GM20000 (cell line): Measurements from ENCODE around the gene RMDN2.

Source experiments
- DNase-seq: peaks from one replicate; pipeline ENCODE4 v3.0.0; 2012; ENCODE audit warnings: low spot score
- TF ChIP-seq, protein P1 (sequence below): IDR thresholded peaks from 2 replicates; pipeline ENCODE4 v1.5.1; 2012; ENCODE audit warnings: mild to moderate bottlenecking, control low read depth; ENCODE audit errors: extremely low read depth, missing control alignments

RMDN2 gene

DNA sequence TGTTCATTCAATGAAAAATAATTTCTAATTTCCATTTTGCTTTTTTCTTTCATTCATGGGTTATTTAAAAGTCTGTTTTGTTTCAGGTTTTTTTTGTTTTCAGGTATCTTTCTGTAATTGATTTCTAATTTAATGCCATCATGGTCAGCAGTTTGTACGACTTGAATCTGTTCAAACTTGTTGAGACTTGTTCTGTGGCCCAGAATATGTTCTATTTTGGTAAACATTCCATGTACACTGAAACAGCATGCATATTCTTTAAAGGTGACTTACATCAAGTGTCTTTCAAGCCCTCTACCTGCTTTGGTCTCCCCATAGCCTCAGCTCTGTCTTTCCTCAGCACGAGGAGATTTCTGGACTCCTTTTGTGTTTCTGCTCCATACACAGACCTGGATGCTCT lies 101.8 kb downstream of the RMDN2 start:
- TF ChIP-seq, protein P1, sequence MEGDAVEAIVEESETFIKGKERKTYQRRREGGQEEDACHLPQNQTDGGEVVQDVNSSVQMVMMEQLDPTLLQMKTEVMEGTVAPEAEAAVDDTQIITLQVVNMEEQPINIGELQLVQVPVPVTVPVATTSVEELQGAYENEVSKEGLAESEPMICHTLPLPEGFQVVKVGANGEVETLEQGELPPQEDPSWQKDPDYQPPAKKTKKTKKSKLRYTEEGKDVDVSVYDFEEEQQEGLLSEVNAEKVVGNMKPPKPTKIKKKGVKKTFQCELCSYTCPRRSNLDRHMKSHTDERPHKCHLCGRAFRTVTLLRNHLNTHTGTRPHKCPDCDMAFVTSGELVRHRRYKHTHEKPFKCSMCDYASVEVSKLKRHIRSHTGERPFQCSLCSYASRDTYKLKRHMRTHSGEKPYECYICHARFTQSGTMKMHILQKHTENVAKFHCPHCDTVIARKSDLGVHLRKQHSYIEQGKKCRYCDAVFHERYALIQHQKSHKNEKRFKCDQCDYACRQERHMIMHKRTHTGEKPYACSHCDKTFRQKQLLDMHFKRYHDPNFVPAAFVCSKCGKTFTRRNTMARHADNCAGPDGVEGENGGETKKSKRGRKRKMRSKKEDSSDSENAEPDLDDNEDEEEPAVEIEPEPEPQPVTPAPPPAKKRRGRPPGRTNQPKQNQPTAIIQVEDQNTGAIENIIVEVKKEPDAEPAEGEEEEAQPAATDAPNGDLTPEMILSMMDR = no peak
- no peak for DNase-seq

DNA sequence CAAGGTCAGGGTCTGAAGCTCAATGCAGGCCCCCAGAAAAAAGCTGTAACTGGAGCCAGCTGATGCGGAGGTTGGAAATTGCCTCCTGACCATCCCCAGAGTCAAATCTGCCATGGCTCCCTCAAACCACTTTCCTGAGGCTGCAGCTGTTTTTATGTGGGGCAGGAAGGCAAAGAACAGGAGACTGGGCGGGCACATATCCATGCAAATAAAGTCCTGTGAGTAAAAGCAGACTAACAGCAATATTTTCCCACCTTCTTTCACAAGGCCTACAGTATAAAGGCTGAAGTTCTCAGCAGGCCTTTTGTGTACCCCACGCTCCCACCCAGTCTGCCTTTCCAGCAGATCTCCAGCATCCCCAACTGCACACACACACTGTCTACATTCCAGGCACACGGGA lies 103.7 kb downstream of the RMDN2 start:
- DNase-seq = no peak

DNA sequence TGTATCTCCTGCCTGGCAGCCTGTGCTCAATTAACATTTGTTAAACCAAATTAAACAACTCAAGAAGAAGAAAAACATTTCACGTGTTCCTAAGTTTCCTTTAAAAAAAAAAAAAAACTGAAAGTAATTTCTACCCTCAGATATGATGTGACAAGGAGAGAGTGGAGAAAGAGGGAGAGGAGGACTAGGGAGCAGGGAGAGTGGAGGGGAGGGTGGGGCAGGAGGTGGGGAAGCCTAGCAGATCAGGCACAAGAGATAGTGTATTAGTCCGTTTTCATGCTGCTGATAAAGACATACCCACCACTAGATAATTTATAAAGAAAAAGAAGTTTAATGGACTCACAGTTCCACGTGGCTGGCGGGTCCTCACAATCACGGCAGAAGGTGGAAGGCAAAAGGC lies 104.4 kb downstream of the RMDN2 start:
- no peak for DNase-seq
- TF ChIP-seq, protein P1 = no peak

More for the DNA sequence above, 103.7 kb downstream of the RMDN2 start:
- TF ChIP-seq, protein P1 = no peak

DNA sequence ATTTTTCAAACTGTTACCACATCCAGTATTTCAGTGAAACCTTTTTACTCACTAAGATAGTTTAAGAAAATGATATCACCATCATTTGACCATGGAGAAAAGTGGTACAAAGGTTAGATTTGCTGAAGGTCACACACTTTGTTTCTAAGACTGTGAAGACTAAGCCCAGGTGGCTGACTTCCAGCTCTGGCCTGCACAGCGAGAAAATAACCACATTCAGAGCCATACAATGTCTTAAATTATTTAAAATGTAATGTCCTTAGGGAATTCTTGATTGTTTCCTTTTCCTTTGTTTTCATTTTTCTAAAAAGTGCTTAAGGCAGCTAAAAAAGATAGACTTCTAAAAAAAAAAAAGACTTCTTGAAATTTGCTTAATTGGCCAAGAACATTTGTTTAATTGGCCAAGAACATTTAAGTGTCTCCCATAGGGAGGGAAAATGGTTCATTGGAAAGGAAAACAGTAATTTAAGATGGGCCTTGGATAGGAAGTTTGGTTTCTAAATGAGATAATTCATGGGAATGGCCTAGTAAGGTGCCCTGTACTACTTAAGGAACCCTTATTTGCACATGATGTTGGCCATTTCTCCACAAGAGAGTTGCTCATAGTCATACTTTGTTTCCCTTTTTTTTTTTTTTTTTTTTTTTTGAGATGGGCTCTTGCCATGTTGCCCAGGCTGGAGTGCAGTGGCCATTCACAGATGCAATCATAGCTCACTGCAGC lies 105.7 kb downstream of the RMDN2 start:
- DNase-seq = no peak
- TF ChIP-seq, protein P1 = no peak

DNA sequence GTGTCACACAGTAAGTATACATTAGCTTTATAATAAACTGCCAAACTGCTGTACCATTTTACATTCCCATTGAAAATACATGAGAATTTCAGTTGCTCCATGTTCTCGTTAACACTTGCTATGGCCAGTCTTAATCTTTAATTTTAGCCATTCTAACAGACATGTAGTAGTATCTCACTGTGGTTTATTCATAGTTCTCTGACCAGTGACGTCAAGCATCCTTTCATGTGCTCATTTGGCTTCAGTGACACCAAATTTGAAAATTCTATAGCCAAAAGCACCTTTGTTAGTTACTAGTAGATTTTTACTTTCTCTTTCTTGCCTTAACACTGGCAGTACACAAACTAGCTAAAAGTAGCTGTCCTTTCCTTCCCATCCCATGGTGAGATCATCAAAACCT lies 107.9 kb downstream of the RMDN2 start:
- TF ChIP-seq, protein P1 = no peak
- no peak for DNase-seq

DNA sequence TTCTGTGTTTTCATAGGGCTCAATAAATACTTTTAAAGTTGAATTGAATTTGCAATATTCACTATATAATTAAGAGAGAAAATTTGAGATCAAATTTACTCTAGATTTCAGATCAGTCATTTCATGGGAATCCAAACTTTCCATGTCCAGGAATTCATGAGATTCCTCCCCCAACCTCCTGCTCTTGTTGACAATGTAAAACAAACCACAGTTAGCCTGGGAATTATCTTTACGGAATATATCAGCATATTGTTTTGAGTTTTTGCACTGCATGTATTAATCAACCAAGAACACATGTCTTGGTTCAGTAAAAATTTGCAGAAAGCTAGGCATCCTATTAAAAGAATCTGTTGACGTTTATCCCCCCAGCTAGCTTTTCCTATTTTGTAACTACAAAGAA lies 108.6 kb downstream of the RMDN2 start:
- TF ChIP-seq, protein P1 = no peak
- DNase-seq = no peak

DNA sequence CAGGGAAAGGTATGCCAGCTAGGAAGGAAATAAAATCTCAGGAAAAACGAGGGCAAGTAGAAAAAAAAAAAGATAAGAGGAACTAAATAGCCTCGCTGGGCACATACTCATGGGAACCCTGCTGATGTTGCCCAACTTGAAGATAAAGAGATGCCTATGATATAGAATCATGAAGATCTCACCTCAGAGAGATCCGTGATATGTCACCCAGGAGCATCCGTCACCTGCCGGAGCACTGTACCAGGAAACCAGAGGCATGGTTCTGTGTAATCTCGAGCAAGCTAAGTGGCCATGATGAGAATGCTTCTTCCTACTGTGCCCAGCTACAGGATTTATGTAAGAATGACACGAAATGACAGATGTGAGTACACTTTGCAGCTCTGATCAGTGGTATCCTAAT lies 110.9 kb downstream of the RMDN2 start:
- DNase-seq = no peak
- TF ChIP-seq, protein P1 = no peak
